Nephron progenitor cell (in vitro differentiated cells): ENCODE measurements around the gene ELAPOR1.

Source experiments
- DNase-seq: peaks from one replicate; pipeline ENCODE4 v3.0.0; 2021
- H3K27ac Mint-ChIP-seq: 2 replicates; pipeline ENCODE4 v1.8.0; 2021; ENCODE audit warnings: mild to moderate bottlenecking, moderate library complexity, mixed read lengths
- H3K27me3 Mint-ChIP-seq: 2 replicates; pipeline ENCODE4 v1.8.0; 2021; ENCODE audit warnings: mild to moderate bottlenecking, low read depth, mixed read lengths; ENCODE audit not compliant: poor library complexity
- H3K36me3 Mint-ChIP-seq: 2 replicates; pipeline ENCODE4 v1.8.0; 2021; ENCODE audit warnings: low read depth, mixed read lengths
- H3K4me1 Mint-ChIP-seq: 2 replicates; pipeline ENCODE4 v1.8.0; 2021; ENCODE audit warnings: mixed read lengths
- H3K4me3 Mint-ChIP-seq: 2 replicates; pipeline ENCODE4 v1.8.0; 2021; ENCODE audit warnings: mild to moderate bottlenecking, moderate library complexity, mixed read lengths
- H3K9me3 Mint-ChIP-seq: 2 replicates; pipeline ENCODE4 v1.8.0; 2021; ENCODE audit warnings: mild to moderate bottlenecking, moderate library complexity, mixed read lengths
- TF ChIP-seq, protein P1 (sequence below): fragments of 200-600 bp; sonication (generic); IDR thresholded peaks from 2 replicates; pipeline ENCODE4 v1.5.0; 2021; ENCODE audit warnings: antibody characterized with exemption

ELAPOR1 gene

DNA sequence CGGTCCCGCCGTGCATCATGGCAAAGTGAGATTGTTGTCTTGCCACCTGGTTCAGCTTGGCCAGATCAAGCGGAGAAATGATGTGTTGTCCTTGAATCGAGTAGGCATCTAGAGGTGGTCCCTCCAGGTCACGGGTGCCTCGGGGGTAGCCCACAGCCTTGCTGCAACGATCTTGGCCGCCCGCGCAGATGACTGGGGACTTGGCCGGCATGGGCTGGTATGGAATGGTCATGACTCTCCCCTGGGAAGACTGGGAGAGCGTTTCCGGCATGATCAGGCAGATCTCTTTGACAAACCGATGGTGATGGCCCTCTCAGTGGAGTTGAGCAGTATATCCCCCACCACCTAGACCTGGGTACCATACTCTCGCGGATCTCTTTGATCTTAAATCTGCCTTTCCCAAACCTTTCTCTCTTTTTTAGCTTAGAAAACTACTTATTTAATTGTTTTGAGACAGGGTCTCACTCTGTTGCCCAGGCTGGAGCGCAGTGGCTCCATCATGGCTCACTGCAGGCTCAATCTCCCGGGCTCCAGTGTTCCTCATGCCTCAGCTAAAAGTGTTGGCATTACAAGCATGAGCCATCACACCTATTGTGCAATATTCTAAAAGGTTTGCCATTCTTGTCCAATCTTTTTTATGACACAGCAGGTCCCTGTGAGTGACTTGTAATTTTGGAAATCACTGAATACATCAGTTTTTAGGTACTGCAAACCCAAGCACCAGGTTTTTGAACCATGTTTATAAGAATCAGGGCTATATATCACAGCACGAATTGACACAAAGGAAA, 9.4 kb upstream of the ELAPOR1 start:
- Mint-ChIP-seq H3K27me3 (peaks cover 30% of the 10 kb centered on the region), H3K36me3 (peaks cover 27% of the 10 kb centered on the region), H3K4me1 (peaks cover 5% of the 10 kb centered on the region), H3K4me3 (no peak overlapping the region), H3K27ac (peak overlapping the region; percentile 62), H3K9me3 (no peaks in the 10 kb centered on the region)
- TF ChIP-seq, protein P1, sequence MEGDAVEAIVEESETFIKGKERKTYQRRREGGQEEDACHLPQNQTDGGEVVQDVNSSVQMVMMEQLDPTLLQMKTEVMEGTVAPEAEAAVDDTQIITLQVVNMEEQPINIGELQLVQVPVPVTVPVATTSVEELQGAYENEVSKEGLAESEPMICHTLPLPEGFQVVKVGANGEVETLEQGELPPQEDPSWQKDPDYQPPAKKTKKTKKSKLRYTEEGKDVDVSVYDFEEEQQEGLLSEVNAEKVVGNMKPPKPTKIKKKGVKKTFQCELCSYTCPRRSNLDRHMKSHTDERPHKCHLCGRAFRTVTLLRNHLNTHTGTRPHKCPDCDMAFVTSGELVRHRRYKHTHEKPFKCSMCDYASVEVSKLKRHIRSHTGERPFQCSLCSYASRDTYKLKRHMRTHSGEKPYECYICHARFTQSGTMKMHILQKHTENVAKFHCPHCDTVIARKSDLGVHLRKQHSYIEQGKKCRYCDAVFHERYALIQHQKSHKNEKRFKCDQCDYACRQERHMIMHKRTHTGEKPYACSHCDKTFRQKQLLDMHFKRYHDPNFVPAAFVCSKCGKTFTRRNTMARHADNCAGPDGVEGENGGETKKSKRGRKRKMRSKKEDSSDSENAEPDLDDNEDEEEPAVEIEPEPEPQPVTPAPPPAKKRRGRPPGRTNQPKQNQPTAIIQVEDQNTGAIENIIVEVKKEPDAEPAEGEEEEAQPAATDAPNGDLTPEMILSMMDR = no peak
- no peak for DNase-seq

DNA sequence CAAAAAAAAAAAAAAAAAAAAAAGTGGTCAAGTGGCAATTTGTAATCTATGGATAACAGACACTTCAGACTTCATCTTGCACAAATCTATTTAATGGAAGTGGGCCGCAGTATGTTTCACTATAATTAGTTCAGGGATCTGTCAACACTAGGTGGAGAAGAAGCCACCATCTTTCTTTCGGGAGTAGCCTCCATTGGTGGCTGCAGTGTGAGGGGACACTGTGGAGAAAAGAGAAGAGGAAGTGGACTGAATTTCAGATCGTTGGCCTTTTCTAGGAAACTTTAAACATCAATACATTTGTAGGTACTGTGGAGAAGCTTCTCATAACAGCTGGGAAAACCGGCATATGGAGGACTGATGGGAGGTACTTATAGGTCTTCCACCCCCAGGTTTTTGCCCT, 8.0 kb upstream of the ELAPOR1 start:
- no peak for DNase-seq
- H3K4me3 Mint-ChIP-seq = no peak overlapping the region
- peaks cover 27% of the 10 kb centered on the region for H3K36me3 Mint-ChIP-seq
- H3K27me3 Mint-ChIP-seq = peaks cover 43% of the 10 kb centered on the region
- TF ChIP-seq, protein P1 = no peak
- H3K27ac Mint-ChIP-seq = no peak overlapping the region
- H3K9me3 Mint-ChIP-seq = no peaks in the 10 kb centered on the region
- no peaks in the 10 kb centered on the region for H3K4me1 Mint-ChIP-seq

DNA sequence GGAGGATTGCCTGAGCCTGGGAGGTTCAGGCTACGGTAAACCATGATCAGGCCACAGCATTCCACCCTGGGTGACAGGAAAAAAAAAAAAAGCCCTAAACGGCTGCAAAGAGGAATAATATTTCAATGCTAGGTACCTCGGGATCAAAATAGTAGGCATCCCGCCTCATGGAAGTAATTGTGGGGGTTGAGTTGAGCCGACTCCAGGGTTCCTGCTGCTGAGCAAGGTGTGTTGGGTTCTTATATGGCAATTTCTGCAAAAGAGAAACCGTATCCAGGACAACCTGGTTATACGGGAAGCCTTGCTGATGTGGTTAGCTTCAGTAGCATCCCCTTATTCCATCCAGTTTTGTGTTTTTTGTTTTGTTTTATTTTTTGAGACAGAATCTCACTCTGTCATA, 6.1 kb upstream of the ELAPOR1 start:
- no peak overlapping the region for H3K27ac Mint-ChIP-seq
- no peak for DNase-seq
- peaks cover 62% of the 10 kb centered on the region for H3K27me3 Mint-ChIP-seq
- no peak overlapping the region for H3K4me3 Mint-ChIP-seq
- H3K9me3 Mint-ChIP-seq = no peaks in the 10 kb centered on the region
- H3K4me1 Mint-ChIP-seq = peaks cover 10% of the 10 kb centered on the region
- TF ChIP-seq, protein P1 = no peak
- peaks cover 16% of the 10 kb centered on the region for H3K36me3 Mint-ChIP-seq

DNA sequence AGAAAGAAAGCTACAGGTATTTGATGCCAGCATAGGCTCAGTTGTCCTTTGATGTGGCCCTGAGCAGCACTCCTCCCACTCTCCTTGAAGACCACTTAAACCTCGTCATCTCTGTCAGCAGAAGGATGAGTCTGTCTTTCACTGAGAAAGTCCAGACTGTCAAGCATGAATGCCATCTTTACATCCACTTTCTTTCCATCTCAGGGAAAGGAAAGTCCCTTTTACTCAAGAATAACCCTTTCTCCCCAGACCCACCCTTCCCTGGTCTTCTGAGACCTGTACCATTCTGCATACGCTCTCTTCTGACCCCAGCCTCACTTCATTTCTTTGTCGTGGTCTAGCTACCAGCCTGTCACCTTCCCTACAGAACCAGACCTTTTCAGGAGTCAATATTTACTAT, 4.0 kb upstream of the ELAPOR1 start:
- TF ChIP-seq, protein P1 = no peak
- no peak overlapping the region for H3K27ac Mint-ChIP-seq

DNA sequence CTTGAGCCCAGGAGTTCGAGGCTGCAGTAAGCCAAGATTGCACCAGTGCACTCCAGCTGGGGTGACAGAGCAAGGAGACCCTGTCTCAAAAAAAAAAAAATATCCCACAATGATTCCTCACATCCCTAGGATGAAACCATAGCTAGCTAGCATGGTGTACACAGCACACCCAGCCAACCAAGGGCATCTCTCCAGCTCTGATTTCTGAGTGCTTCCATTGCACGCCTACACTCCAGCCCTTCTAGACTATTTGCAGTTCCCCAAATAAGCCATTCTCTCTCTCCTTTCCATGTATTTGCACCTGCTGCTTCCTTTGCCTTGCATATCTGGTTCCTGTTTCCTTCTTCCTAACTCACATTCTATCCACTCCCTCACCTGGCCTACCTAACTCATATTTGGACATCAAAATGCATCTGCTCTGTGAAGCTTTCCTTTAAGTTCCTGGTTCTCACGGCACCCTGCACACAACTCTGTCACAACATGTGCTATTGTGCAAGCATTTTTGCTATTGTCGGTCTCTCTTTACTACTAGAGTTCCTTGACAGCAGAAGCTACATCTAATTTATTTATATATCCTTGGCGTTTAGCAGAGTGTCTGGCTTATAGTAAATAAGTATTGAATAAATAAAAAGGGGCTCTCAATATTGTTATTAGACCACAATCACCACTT, 2.4 kb upstream of the ELAPOR1 start:
- no peaks in the 10 kb centered on the region for H3K36me3 Mint-ChIP-seq
- H3K4me3 Mint-ChIP-seq = no peak overlapping the region
- peaks cover 91% of the 10 kb centered on the region for H3K27me3 Mint-ChIP-seq
- no peak overlapping the region for H3K27ac Mint-ChIP-seq
- no peaks in the 10 kb centered on the region for H3K9me3 Mint-ChIP-seq
- TF ChIP-seq, protein P1 = no peak
- DNase-seq = no peak
- peaks cover 24% of the 10 kb centered on the region for H3K4me1 Mint-ChIP-seq

More for the DNA sequence above, 4.0 kb upstream of the ELAPOR1 start:
- no peaks in the 10 kb centered on the region for H3K36me3 Mint-ChIP-seq
- DNase-seq = no peak
- H3K4me3 Mint-ChIP-seq = no peak overlapping the region
- H3K4me1 Mint-ChIP-seq = peaks cover 24% of the 10 kb centered on the region
- peaks cover 82% of the 10 kb centered on the region for H3K27me3 Mint-ChIP-seq
- H3K9me3 Mint-ChIP-seq = no peaks in the 10 kb centered on the region
